Activated T-cell treated with anti-CD3 and anti-CD28 coated beads, Interleukin-2, amount 50 U/mL, for 72 hours (primary cell): Measurements from ENCODE around the gene CAV2. TPM values are rescaled to one million over a fixed set of nuclear protein-coding genes. Genes with fewer than 3 reads are reported as not detected.

Experiments used
- ATAC-seq, 2 donors: fragments of 150-1000 bp; cut with Tn5 transposase; replicated peaks in 1 of 2; 2 replicates each; pipeline ENCODE4 v1.10.0; 2021; ENCODE audit warnings: moderate library complexity in 2 of 2, mild to moderate bottlenecking in 1 of 2
- DNase-seq, 2 donors: peaks; one replicate each; pipeline ENCODE4 v3.0.0; 2021 to 2022; ENCODE audit warnings: mixed read lengths in 1 of 2
- H3K27ac Mint-ChIP-seq: one replicate; pipeline ENCODE4 v1.8.0; 2022; ENCODE audit warnings: mild to moderate bottlenecking, moderate library complexity, mixed read lengths
- H3K27me3 Mint-ChIP-seq: one replicate; pipeline ENCODE4 v1.8.0; 2022; ENCODE audit warnings: low read depth, mixed read lengths
- H3K36me3 Mint-ChIP-seq, 2 donors: one replicate each; pipeline ENCODE4 v1.8.0; 2022; ENCODE audit warnings: mixed read lengths in 2 of 2, mild to moderate bottlenecking in 1 of 2; ENCODE audit not compliant: insufficient read depth in 2 of 2
- H3K4me1 Mint-ChIP-seq: one replicate; pipeline ENCODE4 v1.8.0; 2022; ENCODE audit warnings: low read depth, mixed read lengths
- H3K4me3 Mint-ChIP-seq, 2 donors: one replicate each; pipeline ENCODE4 v1.8.0; 2022; ENCODE audit warnings: mild to moderate bottlenecking in 2 of 2, mixed read lengths in 2 of 2, moderate library complexity in 2 of 2
- H3K9me3 Mint-ChIP-seq, 2 donors: one replicate each; pipeline ENCODE4 v1.8.0; 2022; ENCODE audit warnings: mixed read lengths in 2 of 2
- total RNA-seq, 2 donors: library from RNA; stranded (reverse); gene quantifications; one replicate each; pipeline ENCODE4 v1.2.3, GENCODE V29; 2022

Gene CAV2
- total RNA-seq, 2 donors from 2014 or later, result not detected

GRCh38 chr7:116501425-116502167, 2.1 kb downstream of the CAV2 start:
- Mint-ChIP-seq H3K27me3 (peaks cover 69% of the 10 kb centered on the region), H3K4me1 (peaks cover 10% of the 10 kb centered on the region), H3K27ac (no peak overlapping the region), H3K36me3 (peaks cover 0 to 1% of the 10 kb centered on the region in 2 donors), H3K9me3 (peaks cover 0 to 2% of the 10 kb centered on the region in 2 donors), H3K4me3 (no peak overlapping the region)
- ATAC-seq, result no peak
- no peak for DNase-seq

DNA sequence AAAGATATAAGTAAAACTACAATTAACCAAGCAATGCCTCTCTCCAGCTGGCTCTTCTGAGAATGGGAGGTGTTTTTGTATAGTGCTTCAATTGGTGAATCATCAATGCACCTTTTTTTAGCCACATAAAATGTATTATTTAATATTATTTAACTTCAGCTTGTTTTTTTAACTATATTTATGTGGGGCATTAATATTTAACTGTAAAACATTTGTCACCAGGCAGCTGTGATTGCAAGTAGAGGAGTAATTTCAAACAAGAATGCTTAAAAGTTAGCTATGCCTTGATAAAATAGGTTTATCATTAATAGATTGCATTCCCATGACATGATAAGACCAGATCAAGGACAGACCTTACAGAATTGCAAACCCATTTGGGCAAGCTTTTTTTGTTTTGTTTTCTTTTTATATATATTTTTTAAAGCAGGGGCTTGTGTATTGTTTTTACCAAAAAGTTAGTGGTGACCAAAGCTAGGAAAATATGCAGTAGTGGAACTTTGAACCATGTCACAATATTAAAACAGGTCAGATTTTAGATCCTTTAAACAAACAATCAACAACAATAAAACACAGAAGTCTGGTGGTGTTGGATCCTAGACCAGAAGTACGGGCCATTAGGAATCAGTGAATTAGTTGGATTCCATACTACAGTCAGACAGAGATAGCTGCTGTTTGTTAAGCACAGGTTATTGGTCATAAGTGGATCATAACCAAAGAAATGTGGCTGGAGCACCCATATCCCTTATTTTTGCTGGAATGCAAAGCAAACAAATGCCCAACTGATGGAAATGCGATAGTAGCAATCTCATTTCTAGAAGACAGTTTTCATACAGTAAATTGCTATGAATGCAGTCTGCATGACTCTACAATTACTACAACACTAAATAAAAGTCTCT, 2.9 kb downstream of the CAV2 start:
- peaks cover 61% of the 10 kb centered on the region for H3K27me3 Mint-ChIP-seq

DNA sequence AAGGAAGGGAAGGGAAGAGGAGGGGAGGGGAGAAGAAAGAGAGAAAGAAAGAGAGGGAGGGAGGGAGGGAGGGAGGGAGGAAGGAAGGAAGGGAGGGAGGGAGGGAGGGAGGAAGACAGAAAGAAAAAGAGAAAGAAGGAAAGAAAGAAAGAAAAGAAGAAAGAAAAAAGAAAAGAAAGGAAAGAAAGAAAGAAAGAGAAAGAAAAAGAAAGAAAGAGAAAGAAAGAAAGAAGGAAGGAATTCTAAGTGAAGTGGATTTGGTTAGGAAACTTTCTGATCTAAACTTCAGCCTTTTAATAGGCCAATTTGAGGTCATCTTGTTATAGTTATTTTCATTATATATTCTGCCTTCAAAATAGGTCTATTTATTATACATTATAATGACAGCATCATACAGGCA, 4.3 kb downstream of the CAV2 start:
- ATAC-seq (no peak), DNase-seq (no peak)
- Mint-ChIP-seq H3K4me3 (no peak overlapping the region), H3K4me1 (peaks cover 10% of the 10 kb centered on the region), H3K27ac (peak overlapping the region; percentile 68), H3K27me3 (peaks cover 47% of the 10 kb centered on the region), H3K36me3 (no peaks in the 10 kb centered on the region), H3K9me3 (no peaks in the 10 kb centered on the region)

More for the DNA sequence above, 2.9 kb downstream of the CAV2 start:
- H3K4me3 Mint-ChIP-seq, result no peak overlapping the region
- no peak overlapping the region for H3K27ac Mint-ChIP-seq
- no peaks in the 10 kb centered on the region for H3K9me3 Mint-ChIP-seq
- peaks cover 10% of the 10 kb centered on the region for H3K4me1 Mint-ChIP-seq
- DNase-seq (no peak), ATAC-seq (no peak)
- no peaks in the 10 kb centered on the region for H3K36me3 Mint-ChIP-seq

DNA sequence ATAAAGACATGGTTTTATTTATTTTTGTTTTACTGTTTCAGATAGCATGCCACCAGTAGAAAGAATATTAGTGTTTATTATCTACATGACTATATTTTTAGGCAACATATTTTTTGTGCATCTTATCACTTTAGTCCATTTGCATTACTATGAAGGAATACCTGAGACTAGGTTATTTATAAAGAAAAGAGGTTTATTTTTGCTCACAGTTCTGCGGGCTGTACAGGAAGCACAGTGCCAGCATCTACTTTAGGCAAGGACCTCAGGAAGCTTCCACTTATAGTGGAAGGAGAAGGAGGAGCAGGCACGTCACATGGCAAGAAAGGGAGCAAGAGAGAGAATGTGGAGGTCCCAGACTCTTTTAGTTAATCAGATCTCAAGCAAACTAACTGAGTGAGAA, 5.7 kb downstream of the CAV2 start:
- Mint-ChIP-seq H3K4me3 (no peak overlapping the region), H3K36me3 (no peaks in the 10 kb centered on the region), H3K9me3 (no peaks in the 10 kb centered on the region), H3K27ac (no peak overlapping the region), H3K4me1 (peaks cover 7% of the 10 kb centered on the region), H3K27me3 (peaks cover 47% of the 10 kb centered on the region)
- no peak for ATAC-seq
- no peak for DNase-seq

DNA sequence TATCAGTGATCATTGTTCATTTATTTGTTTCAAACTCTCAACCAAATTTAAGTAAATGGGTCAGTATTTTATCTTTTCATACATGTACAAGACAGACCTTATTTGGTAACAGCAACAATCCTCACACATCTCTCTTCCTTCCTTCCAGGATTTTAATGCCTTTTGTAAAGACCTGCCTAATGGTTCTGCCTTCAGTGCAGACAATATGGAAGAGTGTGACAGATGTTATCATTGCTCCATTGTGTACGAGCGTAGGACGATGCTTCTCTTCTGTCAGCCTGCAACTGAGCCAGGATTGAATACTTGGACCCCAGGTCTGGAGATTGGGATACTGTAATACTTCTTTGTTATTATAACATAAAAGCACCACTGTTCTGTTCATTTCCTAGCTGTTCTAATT, 6.3 kb downstream of the CAV2 start:
- H3K9me3 Mint-ChIP-seq, result no peaks in the 10 kb centered on the region
- H3K36me3 Mint-ChIP-seq, result no peaks in the 10 kb centered on the region
- ATAC-seq (no peak), DNase-seq (no peak)
- H3K4me1 Mint-ChIP-seq, result peaks cover 2% of the 10 kb centered on the region
- H3K27me3 Mint-ChIP-seq, result peaks cover 43% of the 10 kb centered on the region
- H3K27ac Mint-ChIP-seq, result no peak overlapping the region
- H3K4me3 Mint-ChIP-seq, result no peak overlapping the region

- peaks cover 49% of the 10 kb centered on the region for H3K27me3 Mint-ChIP-seq
- H3K27ac Mint-ChIP-seq, result no peak overlapping the region
- DNase-seq (no peak), ATAC-seq (no peak)
- no peak overlapping the region for H3K4me3 Mint-ChIP-seq
- H3K4me1 Mint-ChIP-seq, result peaks cover 7% of the 10 kb centered on the region
- no peaks in the 10 kb centered on the region for H3K9me3 Mint-ChIP-seq
- H3K36me3 Mint-ChIP-seq, result no peaks in the 10 kb centered on the region
Observed at GRCh38 chr7:116509982-116510579, 10.5 kb downstream of the CAV2 start.

DNA sequence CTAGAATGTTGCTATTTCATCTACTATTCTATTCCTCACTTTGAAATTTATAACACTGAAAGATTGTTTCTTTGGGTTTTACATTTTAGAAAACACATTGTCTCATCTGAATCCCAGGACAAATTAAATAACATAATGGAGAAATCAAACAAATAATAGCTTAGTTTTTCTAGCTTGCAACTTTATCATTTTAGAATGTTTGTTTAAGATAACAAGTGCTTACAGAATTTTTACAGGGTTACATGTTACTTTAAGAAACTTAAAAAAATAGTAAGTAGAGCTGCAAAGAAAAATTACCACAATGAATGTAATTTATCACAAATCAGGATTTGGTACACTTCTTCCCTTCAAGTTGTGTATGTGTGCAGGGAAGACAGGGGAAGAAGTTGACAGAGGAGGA, 11.3 kb downstream of the CAV2 start:
- Mint-ChIP-seq H3K36me3 (no peaks in the 10 kb centered on the region), H3K4me3 (peak overlapping the region in 1 of 2 donors; percentile 54), H3K9me3 (no peaks in the 10 kb centered on the region), H3K4me1 (peaks cover 7% of the 10 kb centered on the region), H3K27me3 (peaks cover 49% of the 10 kb centered on the region), H3K27ac (no peak overlapping the region)
- ATAC-seq, result no peak
- no peak for DNase-seq

DNA sequence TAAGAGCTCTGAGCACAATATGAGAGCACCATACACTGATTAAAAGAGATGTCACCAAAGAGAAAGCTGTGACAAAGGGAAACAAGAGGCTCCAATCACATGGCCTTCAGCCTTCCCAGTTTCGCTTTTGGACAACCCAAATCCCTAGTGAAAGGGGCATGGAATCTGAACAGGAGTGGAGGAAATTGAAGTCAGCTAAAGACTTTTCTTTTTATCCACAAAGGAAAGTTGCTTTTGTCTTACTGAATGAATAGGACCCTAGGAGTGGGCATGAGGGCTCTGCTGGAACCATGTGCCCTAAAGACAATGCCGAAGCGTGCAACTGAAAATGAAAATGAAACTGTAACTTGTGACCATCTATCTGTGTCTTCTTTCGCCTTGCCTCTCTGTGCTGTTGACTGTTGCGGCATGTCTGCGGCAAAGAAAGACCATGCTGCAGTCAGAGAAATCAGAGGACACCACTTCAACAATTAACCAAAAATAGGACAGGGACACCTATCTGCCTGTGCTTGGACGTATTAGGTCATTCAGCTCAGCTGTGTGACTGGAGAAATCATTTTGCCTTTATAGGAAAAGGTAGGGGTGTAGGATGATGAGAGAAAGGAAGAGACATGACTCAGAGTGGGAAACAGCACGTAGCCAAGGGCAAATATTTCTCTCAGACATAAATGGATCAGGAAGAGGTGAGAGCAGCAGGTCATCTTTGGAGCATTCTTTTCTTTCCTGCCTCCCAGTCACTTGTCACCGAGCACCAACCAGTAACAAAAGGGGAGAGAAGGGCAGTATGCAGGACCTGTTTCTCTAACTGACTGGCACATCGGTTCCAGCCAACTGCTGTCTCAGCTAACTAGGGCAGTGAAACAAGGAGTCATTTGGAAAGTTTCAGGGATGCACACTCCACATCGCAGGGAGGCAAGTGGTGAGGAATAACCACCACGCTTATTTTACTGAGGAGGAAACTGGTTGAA, 12.3 kb downstream of the CAV2 start:
- Mint-ChIP-seq H3K4me1 (peaks cover 7% of the 10 kb centered on the region), H3K36me3 (no peaks in the 10 kb centered on the region), H3K27ac (no peak overlapping the region), H3K4me3 (peak overlapping the region; percentile 58 to 78), H3K9me3 (no peaks in the 10 kb centered on the region), H3K27me3 (peaks cover 48% of the 10 kb centered on the region)
- ATAC-seq, result peak; percentile 74 to 88
- DNase-seq, result peak in 1 of 2 donors; percentile 2

DNA sequence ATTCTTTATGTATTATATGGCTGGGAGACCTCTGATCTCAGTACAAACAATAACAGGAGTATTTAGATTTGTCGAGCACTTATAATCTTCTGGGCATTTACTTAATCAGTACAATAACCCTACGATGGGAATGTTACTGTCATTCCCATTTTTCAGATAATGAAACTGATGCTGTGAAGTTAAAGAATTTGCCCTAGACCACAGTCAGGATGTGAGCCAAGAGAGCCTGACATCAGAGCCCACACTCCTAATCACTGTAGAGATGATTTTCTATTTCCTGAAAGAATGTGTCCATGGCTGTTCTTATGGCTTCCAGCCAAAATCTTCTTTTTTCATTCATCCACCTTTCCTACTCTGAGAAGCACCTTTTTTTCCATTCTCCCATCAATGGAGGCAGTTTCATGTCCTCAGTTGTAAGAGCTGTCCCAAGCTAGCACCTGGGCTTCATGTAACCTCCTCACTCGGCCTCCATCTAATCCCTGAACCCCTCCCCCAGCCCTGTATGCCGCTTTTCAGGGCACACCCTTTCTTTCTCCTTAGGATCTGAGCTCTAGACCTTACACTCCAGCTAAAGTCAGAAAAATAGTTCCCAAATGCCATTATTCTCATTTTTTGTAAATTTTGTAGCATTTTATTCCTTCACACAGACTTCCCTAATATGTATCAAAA, 13.1 kb downstream of the CAV2 start:
- Mint-ChIP-seq H3K27me3 (peaks cover 48% of the 10 kb centered on the region), H3K4me1 (peaks cover 7% of the 10 kb centered on the region), H3K27ac (no peak overlapping the region)

GRCh38 chr7:116515584-116515983, 16.0 kb downstream of the CAV2 start:
- H3K4me3 Mint-ChIP-seq, result no peak overlapping the region

More for the DNA sequence above, 13.1 kb downstream of the CAV2 start:
- H3K9me3 Mint-ChIP-seq, result no peaks in the 10 kb centered on the region
- DNase-seq (no peak), ATAC-seq (no peak)
- no peaks in the 10 kb centered on the region for H3K36me3 Mint-ChIP-seq
- H3K4me3 Mint-ChIP-seq, result peak overlapping the region in 1 of 2 donors; percentile 78

DNA sequence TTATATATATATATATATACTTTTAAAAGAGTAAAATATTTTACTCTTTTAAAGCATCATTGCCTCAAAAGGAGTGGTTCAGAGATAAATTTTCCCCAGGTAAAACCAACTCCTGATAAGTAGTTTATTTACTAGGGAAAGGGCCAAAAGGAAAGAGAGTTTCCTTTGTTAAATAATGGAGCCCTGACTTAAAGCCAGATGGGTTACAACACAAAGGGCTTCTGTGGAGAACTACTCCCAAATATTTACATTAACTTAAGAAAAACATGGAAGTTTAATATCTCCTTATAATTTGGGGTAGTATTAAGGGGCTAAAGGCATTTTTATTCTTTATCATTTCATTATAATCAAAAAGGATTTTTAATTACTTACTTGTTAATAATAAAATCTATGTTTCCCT, 16.8 kb downstream of the CAV2 start:
- Mint-ChIP-seq H3K4me1 (peaks cover 7% of the 10 kb centered on the region), H3K36me3 (no peaks in the 10 kb centered on the region), H3K4me3 (no peak overlapping the region), H3K27ac (no peak overlapping the region), H3K27me3 (peaks cover 55% of the 10 kb centered on the region), H3K9me3 (no peaks in the 10 kb centered on the region)
- ATAC-seq (no peak), DNase-seq (no peak)

More at GRCh38 chr7:116515584-116515983, 16.0 kb downstream of the CAV2 start:
- H3K4me1 Mint-ChIP-seq, result peaks cover 7% of the 10 kb centered on the region
- H3K9me3 Mint-ChIP-seq, result no peaks in the 10 kb centered on the region
- H3K27me3 Mint-ChIP-seq, result peaks cover 51% of the 10 kb centered on the region
- ATAC-seq (no peak), DNase-seq (no peak)
- H3K27ac Mint-ChIP-seq, result no peak overlapping the region
- no peaks in the 10 kb centered on the region for H3K36me3 Mint-ChIP-seq

- Mint-ChIP-seq H3K36me3 (no peaks in the 10 kb centered on the region), H3K4me3 (no peak overlapping the region), H3K4me1 (no peaks in the 10 kb centered on the region), H3K9me3 (no peaks in the 10 kb centered on the region), H3K27me3 (peaks cover 59% of the 10 kb centered on the region), H3K27ac (no peak overlapping the region)
- ATAC-seq, result no peak
- DNase-seq, result no peak
Observed at GRCh38 chr7:116517626-116518025, 18.1 kb downstream of the CAV2 start.
